CD4-positive, alpha-beta memory T cell (primary cell): ENCODE results near the gene PPY. TPM values are rescaled to one million over a fixed set of nuclear protein-coding genes. Genes with fewer than 3 reads are reported as not detected.

Source experiments
- CTCF ChIA-PET: fragments of 350-600 bp; sonication (Branson Sonifier 250); formaldehyde crosslinking; loops from one replicate; lab custom pipeline; 2021; ENCODE audit warnings: inconsistent platforms; ENCODE audit not compliant: partially characterized antibody; lab: Charles Lee
- POLR2A ChIA-PET: fragments of 350-600 bp; sonication (Branson Sonifier 250); formaldehyde crosslinking; loops from one replicate; lab custom pipeline; 2021; ENCODE audit not compliant: partially characterized antibody; lab: Charles Lee
- DNase-seq, 5 donors: peaks; one replicate each; pipeline versions ENCODE4 v3.0.0 to v3.0.0-alpha.2; 2020 to 2022; ENCODE audit warnings: mixed read lengths in 1 of 5
- H3K27ac ChIP-seq: one replicate; pipeline ENCODE4 v1.7.0; 2013; ENCODE audit warnings: low read depth, low read length
- H3K27me3 ChIP-seq: 2 replicates; pipeline ENCODE4 v1.7.0; 2013; ENCODE audit warnings: mild to moderate bottlenecking, low read length, moderate library complexity; ENCODE audit not compliant: insufficient read depth
- H3K36me3 ChIP-seq: 2 replicates; pipeline ENCODE4 v1.7.0; 2013; ENCODE audit warnings: mild to moderate bottlenecking, low read length, moderate library complexity; ENCODE audit not compliant: insufficient read depth
- H3K4me1 ChIP-seq: 2 replicates; pipeline ENCODE4 v1.7.0; 2013; ENCODE audit warnings: mild to moderate bottlenecking, low read length, moderate library complexity; ENCODE audit not compliant: insufficient read depth
- H3K4me3 ChIP-seq, 2 donors: one replicate each; pipeline ENCODE4 v1.7.0; 2013; ENCODE audit warnings: low read length in 2 of 2, mild to moderate bottlenecking in 1 of 2
- H3K9me3 ChIP-seq, 2 donors: one replicate each; pipeline ENCODE4 v1.7.0; 2013; ENCODE audit warnings: low read length in 2 of 2, control low read depth in 1 of 2; ENCODE audit not compliant: control insufficient read depth in 1 of 2
- H3K27ac Mint-ChIP-seq, 7 donors: one replicate each; pipeline ENCODE4 v1.8.0; 2020 to 2021; ENCODE audit warnings: mixed read lengths in 7 of 7, mild to moderate bottlenecking in 6 of 7, inconsistent platforms in 3 of 7, moderate library complexity in 3 of 7
- H3K27me3 Mint-ChIP-seq, 2 donors: one replicate each; pipeline ENCODE4 v1.8.0; 2020 to 2021; ENCODE audit warnings: mixed read lengths in 2 of 2
- H3K36me3 Mint-ChIP-seq, 2 donors: one replicate each; pipeline ENCODE4 v1.8.0; 2020 to 2021; ENCODE audit warnings: mixed read lengths in 2 of 2, inconsistent platforms in 1 of 2, mild to moderate bottlenecking in 1 of 2
- H3K4me1 Mint-ChIP-seq, 4 donors: one replicate each; pipeline ENCODE4 v1.8.0; 2020 to 2021; ENCODE audit warnings: mixed read lengths in 4 of 4, mild to moderate bottlenecking in 1 of 4
- H3K4me3 Mint-ChIP-seq, 8 donors: one replicate each; pipeline ENCODE4 v1.8.0; 2020 to 2021; ENCODE audit warnings: mixed read lengths in 8 of 8, mild to moderate bottlenecking in 7 of 8, moderate library complexity in 6 of 8, inconsistent platforms in 3 of 8
- H3K9me3 Mint-ChIP-seq, 8 donors: one replicate each; pipeline ENCODE4 v1.8.0; 2020 to 2021; ENCODE audit warnings: mixed read lengths in 8 of 8, mild to moderate bottlenecking in 5 of 8, inconsistent platforms in 3 of 8, moderate library complexity in 1 of 8
- intact Hi-C: fragments of 100-400 bp; cut with micrococcal nuclease; formaldehyde crosslinking; loops from one replicate; pipeline ENCODE4 v1.15.1; 2023
- polyA plus RNA-seq, 2 donors: library from polyadenylated mRNA; unstranded; fragments of 300-500 nt; fragmentation: Illumina TruSeq; gene quantifications; one replicate each; pipeline ENCODE4 v1.2.3, GENCODE V29; 2021
- total RNA-seq, 2 experiments: library from RNA; stranded (reverse); gene quantifications; one replicate each; pipeline ENCODE4 v1.2.3, GENCODE V29; 2021

Gene PPY
- total and polyA plus RNA-seq, 4 experiments from 2014 or later, result not detected

DNA sequence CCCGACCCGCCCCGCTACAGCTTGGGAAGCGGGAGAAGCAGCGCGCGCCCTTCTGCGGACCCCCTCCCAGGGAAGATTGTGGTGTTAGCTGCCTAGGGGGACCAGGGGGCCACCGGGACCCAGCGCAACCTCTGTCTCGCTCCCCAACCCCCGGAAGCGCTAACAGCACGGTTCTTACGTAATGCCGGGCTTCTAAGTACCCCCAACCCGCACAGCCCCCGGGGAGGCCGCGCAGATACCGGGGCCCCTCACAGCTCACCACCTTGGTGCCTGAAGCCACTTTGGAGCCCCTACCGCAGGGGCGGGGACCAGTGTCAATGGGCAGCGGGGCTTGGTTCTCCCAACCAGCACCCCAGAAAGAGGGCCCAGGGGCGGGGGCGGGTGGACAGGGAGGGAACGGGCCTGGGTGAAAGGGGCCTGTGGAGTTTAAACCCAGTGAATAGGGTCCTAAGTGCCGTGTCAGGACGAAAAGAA lies 35.3 kb downstream of the PPY start:
- Mint-ChIP-seq H3K27me3 (peaks cover 6 to 16% of the 10 kb centered on the region in 2 donors), H3K27ac (peak overlapping the region; percentile 46 to 91 (median 86)), H3K36me3 (peaks cover 0 to 4% of the 10 kb centered on the region in 2 donors), H3K4me1 (peaks cover 7 to 35% (median 14%) of the 10 kb centered on the region in 4 donors), H3K4me3 (peak overlapping the region; percentile 82 to 96 (median 85)), H3K9me3 (peaks cover 0 to 2% (median 0%) of the 10 kb centered on the region in 8 donors)
- Histone ChIP-seq H3K27me3 (peaks cover 12% of the 10 kb centered on the region), H3K36me3 (no peaks in the 10 kb centered on the region), H3K27ac (peak overlapping the region; percentile 58), H3K9me3 (no peaks in the 10 kb centered on the region), H3K4me1 (peaks cover 25% of the 10 kb centered on the region), H3K4me3 (peak overlapping the region; percentile 42 to 65)
- peak; percentile 26 to 51 (median 35) for DNase-seq
- ChIA-PET CTCF (interaction anchor here (0.9 to 2.8 kb wide), 5 partner anchors 11 to 136 kb away, joined by 3 to 12 read pairs (median 4); no protein-coding TSS in a partner anchor), POLR2A (interaction anchor here (1.5 to 1.8 kb wide), 3 partner anchors 10 to 21 kb away, joined by 4 to 6 read pairs (median 5); no protein-coding TSS in a partner anchor)
- intact Hi-C loops, result no loop called here

DNA sequence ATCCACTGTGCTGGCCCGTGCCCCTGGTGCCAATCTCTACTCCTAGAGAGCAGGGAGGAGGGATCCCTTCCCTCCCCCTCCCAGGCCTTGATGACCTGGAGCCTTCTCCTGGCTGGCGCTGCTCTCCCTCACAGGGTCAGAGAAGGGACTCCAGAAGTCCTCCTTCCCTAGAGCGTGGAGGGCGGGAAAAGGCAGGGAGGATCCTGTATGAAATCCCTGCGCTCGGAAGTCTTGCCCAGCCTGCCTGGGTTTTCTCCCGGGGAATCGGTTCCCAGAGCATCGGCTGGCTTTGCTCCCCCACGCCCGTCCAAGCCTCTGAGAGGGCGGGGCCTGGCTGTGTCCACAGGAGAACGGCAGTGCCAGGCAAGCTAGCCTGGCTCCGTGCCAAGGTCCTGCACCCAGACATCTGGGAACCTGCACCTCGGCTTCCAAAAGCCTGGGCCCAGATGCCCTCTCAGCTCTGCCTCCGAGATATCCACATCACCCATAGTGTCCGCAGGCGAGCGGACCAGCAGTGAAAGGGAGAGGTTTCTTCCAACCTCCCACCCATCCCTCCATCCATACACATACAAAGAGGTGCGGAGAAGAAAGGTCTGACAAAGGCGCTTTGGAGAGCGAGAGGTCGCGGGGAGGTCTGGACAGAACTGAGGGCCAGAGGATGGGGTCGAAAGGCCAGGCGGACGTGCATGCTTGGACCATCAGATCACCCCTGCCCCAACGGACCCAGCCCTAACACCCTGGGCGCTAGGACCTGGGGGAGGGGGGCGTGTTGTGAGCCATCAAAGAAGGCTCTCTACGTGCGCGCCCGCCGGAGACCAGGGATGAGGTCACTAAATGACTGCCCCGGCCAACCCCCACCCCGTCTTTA lies 36.1 kb downstream of the PPY start:
- peaks cover 7 to 36% (median 14%) of the 10 kb centered on the region in 4 donors for H3K4me1 Mint-ChIP-seq
- peaks cover 6 to 19% of the 10 kb centered on the region in 2 donors for H3K27me3 Mint-ChIP-seq
- Histone ChIP-seq H3K27ac (peak overlapping the region; percentile 58), H3K9me3 (no peaks in the 10 kb centered on the region), H3K36me3 (no peaks in the 10 kb centered on the region), H3K4me3 (peak overlapping the region; percentile 42 to 65), H3K27me3 (peaks cover 12% of the 10 kb centered on the region), H3K4me1 (peaks cover 27% of the 10 kb centered on the region)
- H3K36me3 Mint-ChIP-seq, result peaks cover 0 to 4% of the 10 kb centered on the region in 2 donors
- peak overlapping the region; percentile 82 to 96 (median 85) for H3K4me3 Mint-ChIP-seq
- peak overlapping the region; percentile 46 to 91 (median 86) for H3K27ac Mint-ChIP-seq
- intact Hi-C loops, result no loop called here
- ChIA-PET POLR2A (interaction anchor here (1.5 to 1.6 kb wide), 2 partner anchors 10 to 22 kb away, joined by 4 to 6 read pairs; no protein-coding TSS in a partner anchor), CTCF (interaction anchor here (1.3 to 2.8 kb wide), 3 partner anchors 11 to 28 kb away, joined by 3 to 12 read pairs (median 3); no protein-coding TSS in a partner anchor)
- peaks cover 0 to 2% (median 0%) of the 10 kb centered on the region in 8 donors for H3K9me3 Mint-ChIP-seq
- peak; percentile 24 to 76 (median 43) for DNase-seq

DNA sequence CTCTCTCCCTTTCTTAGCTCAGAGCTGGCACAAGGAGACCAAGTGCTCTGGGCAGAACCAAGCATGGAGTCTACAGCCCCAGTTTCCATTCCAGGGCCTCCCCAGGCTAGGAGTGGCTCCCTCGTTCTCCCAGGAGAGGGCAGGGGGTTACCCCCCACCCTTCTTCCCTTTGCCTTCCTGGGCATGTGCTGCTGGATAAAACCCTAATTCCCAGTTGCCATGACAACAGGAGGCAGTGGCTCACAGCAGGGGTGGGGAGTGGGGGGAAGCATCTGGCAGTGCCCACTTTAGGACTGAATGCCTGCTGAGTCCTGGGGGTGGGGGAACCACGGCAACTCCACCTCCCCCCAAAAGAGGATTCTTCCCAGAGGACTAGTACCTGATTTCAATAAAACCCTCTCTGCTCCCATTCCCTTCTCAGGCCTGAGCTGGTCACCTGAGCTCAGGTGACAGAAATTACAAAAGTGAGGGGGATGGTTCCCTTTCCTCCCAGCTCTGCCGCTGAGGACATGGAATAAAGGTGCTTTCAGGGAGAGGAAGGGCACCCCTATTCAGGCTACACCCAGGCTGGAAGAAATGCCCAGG lies 36.8 kb downstream of the PPY start:
- H3K4me1 Mint-ChIP-seq, result peaks cover 10 to 43% (median 18%) of the 10 kb centered on the region in 4 donors
- intact Hi-C loops, result no loop called here
- Histone ChIP-seq H3K9me3 (no peaks in the 10 kb centered on the region), H3K27ac (no peak overlapping the region), H3K36me3 (no peaks in the 10 kb centered on the region), H3K27me3 (peaks cover 12% of the 10 kb centered on the region), H3K4me1 (peaks cover 34% of the 10 kb centered on the region), H3K4me3 (no peak overlapping the region)
- DNase-seq, result peak in 1 of 5 donors; percentile 11
- peaks cover 0 to 4% of the 10 kb centered on the region in 2 donors for H3K36me3 Mint-ChIP-seq
- H3K4me3 Mint-ChIP-seq, result peak overlapping the region in 3 of 8 donors; percentile 35 to 90 (median 82)
- H3K27me3 Mint-ChIP-seq, result peaks cover 6 to 24% of the 10 kb centered on the region in 2 donors
- peak overlapping the region in 1 of 7 donors; percentile 30 for H3K27ac Mint-ChIP-seq
- POLR2A ChIA-PET, result no interaction called here
- CTCF ChIA-PET, result interaction anchor here (0.9 to 2.8 kb wide), 4 partner anchors 11 to 39 kb away, joined by 3 to 12 read pairs (median 3); no protein-coding TSS in a partner anchor
- peaks cover 0 to 2% (median 0%) of the 10 kb centered on the region in 8 donors for H3K9me3 Mint-ChIP-seq

DNA sequence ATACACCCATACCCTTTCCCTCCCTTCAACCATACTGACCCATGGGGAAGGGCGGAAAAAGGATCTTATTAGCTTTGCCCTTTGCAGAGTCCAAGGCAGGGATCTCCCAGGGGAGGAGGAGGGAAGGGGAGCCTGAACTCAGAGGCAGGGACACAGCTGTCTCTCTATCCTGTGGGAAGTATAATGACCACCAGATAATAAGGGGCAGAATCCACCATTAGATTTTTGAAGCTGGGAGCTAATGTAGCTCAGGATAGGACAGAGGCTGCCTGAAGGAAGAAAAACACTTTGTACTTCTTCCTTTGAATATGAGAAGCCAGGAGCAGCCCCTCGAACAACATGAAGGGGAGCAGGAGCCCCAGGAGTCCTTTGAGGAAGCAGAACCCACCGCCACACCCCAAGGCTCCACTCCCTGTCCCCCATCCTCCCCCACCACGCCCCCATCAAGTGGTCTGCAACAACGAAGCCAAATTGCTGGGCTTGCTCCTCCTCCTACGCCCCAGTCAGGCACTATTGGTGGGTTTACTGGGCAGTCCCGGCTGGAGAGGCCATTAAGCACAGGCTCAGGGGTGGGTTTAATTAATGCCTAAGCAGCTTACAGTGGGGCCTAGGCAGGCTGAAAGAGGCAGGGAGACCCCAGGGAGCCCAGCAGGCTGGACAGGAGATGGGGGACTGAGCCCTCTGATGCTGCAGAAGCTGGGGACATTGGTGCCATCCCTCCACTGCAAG lies 40.3 kb downstream of the PPY start:
- peak in 1 of 5 donors; percentile 19 for DNase-seq
- peaks cover 7 to 27% of the 10 kb centered on the region in 2 donors for H3K27me3 Mint-ChIP-seq
- peak overlapping the region in 1 of 7 donors; percentile 70 for H3K27ac Mint-ChIP-seq
- H3K4me3 Mint-ChIP-seq, result no peak overlapping the region
- Histone ChIP-seq H3K4me3 (no peak overlapping the region), H3K27ac (no peak overlapping the region), H3K9me3 (no peaks in the 10 kb centered on the region), H3K27me3 (peaks cover 12% of the 10 kb centered on the region), H3K36me3 (no peaks in the 10 kb centered on the region), H3K4me1 (peaks cover 25% of the 10 kb centered on the region)
- POLR2A ChIA-PET, result no interaction called here
- peaks cover 5 to 29% (median 18%) of the 10 kb centered on the region in 4 donors for H3K4me1 Mint-ChIP-seq
- H3K9me3 Mint-ChIP-seq, result peaks cover 0 to 1% (median 0%) of the 10 kb centered on the region in 8 donors
- peaks cover 0 to 6% of the 10 kb centered on the region in 2 donors for H3K36me3 Mint-ChIP-seq
- CTCF ChIA-PET, result interaction anchor here (5.7 kb wide), 1 partner anchor 8 kb away, joined by 27 read pairs; no protein-coding TSS in a partner anchor
- intact Hi-C loops, result no loop called here

DNA sequence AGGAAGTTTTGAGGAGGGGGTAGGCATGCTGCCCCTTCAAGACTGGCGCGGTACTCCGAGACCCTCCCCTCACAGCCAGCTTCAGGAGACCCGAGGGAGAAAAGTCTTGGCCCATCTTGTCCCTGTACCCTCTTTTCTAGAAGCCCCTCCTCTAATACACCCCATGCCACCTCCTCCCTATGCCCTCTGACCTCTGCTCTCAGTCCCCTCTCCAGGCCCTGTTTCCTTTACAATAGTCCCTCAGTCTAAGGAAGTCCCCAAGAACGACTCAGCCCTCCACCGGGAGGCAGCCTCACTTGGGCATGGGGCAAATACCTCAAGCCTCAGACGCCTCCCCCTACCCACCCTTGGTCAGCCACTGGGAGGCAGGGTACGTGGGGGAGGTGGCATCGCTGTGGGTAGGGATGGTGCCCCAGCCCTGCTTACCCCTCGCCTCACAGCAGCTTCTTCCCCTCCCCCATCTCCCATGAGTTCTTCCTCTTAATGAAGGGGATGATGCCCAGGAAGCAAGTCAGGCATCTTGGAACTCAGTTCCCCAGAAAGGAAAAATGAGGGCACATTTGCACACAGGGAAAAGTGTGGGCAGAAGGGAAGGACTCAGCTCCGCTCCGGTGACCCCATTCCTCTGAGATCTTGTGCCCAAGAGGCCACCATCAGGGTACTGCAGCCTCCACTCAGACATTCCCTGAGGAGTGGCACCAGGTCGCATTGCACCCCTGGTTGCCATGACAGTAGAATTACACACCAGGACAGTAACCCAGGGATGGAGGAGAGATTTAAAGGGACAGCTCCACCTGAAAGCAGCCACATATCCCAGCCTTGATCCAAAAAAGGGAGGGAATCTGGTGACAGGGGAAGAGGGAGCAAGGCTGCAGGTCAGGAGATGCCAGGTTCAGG lies 41.2 kb downstream of the PPY start:
- ChIA-PET POLR2A (no interaction called here), CTCF (interaction anchor here (1.3 to 5.7 kb wide), 2 partner anchors 9 to 13 kb away, joined by 4 to 27 read pairs; no protein-coding TSS in a partner anchor)
- Mint-ChIP-seq H3K4me3 (peak overlapping the region; percentile 73 to 87 (median 80)), H3K27me3 (peaks cover 8 to 28% of the 10 kb centered on the region in 2 donors), H3K36me3 (peaks cover 0 to 2% of the 10 kb centered on the region in 2 donors), H3K9me3 (peaks cover 0 to 1% (median 0%) of the 10 kb centered on the region in 8 donors), H3K4me1 (peaks cover under 1 to 20% (median 11%) of the 10 kb centered on the region in 4 donors), H3K27ac (peak overlapping the region in 5 of 7 donors; percentile 4 to 66 (median 37))
- Histone ChIP-seq H3K27ac (no peak overlapping the region), H3K4me1 (peaks cover 16% of the 10 kb centered on the region), H3K36me3 (no peaks in the 10 kb centered on the region), H3K4me3 (peak overlapping the region; percentile 42 to 54), H3K27me3 (peaks cover 9% of the 10 kb centered on the region), H3K9me3 (no peaks in the 10 kb centered on the region)
- intact Hi-C loops, result no loop called here
- DNase-seq, result no peak
